ENCODE measurements around the gene GPR78.

The GPR78 gene

DNA sequence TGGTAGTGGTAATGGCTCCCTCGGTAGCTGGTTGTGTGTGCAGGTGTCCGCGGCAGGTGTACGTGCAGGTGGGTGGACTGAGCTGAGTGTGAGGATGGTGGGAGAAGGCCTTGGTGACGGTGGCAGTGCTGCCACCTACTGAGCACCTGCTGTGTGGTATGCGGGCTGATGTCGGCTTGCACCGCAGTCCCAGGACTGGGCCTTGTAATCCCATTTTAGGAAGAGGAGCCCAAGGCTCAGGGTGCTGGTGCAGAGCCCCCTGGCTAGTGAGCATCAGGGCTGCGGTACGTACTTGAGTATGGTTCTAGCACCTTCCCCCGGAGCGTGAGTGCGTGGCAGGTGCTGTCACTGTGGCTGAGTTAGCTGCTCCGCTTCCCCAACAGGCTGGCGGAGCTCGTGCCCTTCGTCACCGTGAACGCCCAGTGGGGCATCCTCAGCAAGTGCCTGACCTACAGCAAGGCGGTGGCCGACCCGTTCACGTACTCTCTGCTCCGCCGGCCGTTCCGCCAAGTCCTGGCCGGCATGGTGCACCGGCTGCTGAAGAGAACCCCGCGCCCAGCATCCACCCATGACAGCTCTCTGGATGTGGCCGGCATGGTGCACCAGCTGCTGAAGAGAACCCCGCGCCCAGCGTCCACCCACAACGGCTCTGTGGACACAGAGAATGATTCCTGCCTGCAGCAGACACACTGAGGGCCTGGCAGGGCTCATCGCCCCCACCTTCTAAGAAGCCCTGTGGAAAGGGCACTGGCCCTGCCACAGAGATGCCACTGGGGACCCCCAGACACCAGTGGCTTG is 6.7 kb downstream of the GPR78 start:
- Mint-ChIP-seq H3K36me3 (ENCODE audit: low read depth) (no peaks in the 10 kb centered on the region), H3K27me3 (ENCODE audit: low read depth) (peaks cover 72% of the 10 kb centered on the region), H3K9me3 (peaks cover 3% of the 10 kb centered on the region), H3K4me1 (peaks cover 39% of the 10 kb centered on the region), H3K27ac (peak overlapping the region in 2 of 3 experiments; percentile 57 to 67), H3K4me3 (peak overlapping the region in 1 of 3 experiments; percentile 49)
- TF ChIP-seq, protein P1, sequence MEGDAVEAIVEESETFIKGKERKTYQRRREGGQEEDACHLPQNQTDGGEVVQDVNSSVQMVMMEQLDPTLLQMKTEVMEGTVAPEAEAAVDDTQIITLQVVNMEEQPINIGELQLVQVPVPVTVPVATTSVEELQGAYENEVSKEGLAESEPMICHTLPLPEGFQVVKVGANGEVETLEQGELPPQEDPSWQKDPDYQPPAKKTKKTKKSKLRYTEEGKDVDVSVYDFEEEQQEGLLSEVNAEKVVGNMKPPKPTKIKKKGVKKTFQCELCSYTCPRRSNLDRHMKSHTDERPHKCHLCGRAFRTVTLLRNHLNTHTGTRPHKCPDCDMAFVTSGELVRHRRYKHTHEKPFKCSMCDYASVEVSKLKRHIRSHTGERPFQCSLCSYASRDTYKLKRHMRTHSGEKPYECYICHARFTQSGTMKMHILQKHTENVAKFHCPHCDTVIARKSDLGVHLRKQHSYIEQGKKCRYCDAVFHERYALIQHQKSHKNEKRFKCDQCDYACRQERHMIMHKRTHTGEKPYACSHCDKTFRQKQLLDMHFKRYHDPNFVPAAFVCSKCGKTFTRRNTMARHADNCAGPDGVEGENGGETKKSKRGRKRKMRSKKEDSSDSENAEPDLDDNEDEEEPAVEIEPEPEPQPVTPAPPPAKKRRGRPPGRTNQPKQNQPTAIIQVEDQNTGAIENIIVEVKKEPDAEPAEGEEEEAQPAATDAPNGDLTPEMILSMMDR (IDR thresholded peaks at IDR 0.05; ENCODE audit: unreplicated experiment in 3 of 3): peak in 1 of 3 experiments; percentile 10

DNA sequence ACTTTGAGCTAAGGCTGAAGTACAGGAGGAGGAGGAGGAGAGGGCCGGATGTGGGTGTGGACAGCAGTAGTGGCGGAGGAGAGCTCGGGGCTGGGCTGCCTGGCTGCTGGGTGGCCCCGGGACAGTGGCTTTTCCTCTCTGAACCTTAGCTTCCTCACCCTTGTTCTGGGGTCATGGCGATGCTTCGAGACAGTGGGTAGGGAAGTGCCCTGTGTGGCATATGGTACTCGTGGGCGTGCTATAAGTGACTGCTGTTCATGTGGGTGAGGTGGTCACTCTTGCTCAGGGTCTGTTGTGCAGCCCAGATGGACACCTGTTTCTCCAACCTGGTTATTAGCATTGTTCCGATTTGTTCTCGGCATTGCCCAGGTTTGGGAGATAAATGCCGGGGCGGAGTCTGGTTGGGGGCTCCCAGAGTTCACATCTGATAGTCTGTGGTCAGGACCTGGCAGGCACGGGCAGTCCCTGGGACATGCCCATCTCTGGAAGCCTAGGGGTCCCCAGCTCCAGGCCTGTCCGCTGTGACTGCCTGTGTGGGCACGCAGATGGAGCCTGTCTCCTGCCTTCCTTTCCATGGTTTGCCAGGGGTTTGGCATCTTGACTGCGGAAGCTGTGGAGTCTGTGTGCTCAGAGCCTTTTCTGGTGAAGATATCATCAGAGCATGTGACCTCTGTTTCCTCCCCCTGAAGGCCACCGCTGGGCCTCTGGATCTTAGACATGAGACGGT is 7.4 kb downstream of the GPR78 start:
- H3K4me3 Mint-ChIP-seq: no peak overlapping the region
- TF ChIP-seq, protein P1 (IDR thresholded peaks at IDR 0.05; ENCODE audit: unreplicated experiment in 3 of 3): no peak

DNA sequence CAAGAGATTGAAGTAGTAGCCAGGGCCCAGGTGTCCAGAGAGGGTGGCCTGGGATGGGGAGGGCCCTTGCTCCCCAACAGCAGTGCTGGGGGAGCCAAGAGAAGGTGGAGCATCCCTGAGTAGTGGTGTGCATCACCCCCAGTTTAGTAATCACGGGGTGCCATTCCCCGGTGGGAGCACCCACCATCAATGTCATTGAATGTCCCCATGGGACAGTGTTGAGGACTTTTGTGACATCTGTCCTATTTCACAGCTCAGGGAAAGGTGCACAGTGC is 7.9 kb downstream of the GPR78 start:
- TF ChIP-seq, protein P1 (IDR thresholded peaks at IDR 0.05; ENCODE audit: unreplicated experiment in 3 of 3): no peak
- Mint-ChIP-seq H3K27ac (no peak overlapping the region), H3K36me3 (ENCODE audit: low read depth) (no peaks in the 10 kb centered on the region), H3K27me3 (ENCODE audit: low read depth) (peaks cover 68% of the 10 kb centered on the region), H3K4me1 (peaks cover 39% of the 10 kb centered on the region), H3K9me3 (no peaks in the 10 kb centered on the region), H3K4me3 (no peak overlapping the region)

More for the DNA sequence above, 7.4 kb downstream of the GPR78 start:
- H3K4me1 Mint-ChIP-seq: peaks cover 39% of the 10 kb centered on the region
- peaks cover 69% of the 10 kb centered on the region for H3K27me3 Mint-ChIP-seq (ENCODE audit: low read depth)
- H3K9me3 Mint-ChIP-seq: no peaks in the 10 kb centered on the region
- no peaks in the 10 kb centered on the region for H3K36me3 Mint-ChIP-seq (ENCODE audit: low read depth)
- H3K27ac Mint-ChIP-seq: no peak overlapping the region

DNA sequence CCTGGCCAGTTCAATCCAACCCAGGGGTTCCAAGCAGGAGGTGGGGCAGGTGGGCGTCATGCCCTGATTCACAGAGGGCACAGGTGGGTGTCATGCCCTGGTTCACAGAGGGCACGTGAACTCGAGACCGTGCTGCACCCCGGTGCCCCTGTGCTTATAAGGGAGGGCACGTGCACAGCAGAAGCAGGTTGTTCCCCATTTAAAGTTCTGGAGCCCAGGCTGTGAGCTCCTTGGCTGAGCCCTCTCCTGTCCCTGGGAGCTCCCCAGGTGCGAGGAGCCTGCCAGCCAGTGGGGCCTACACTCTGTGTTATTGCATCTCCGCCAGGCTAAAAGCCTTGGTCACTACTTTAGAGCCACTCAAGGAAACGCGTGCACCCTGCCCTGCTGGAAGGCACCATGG is 9.1 kb downstream of the GPR78 start:
- Mint-ChIP-seq H3K27me3 (ENCODE audit: low read depth) (peaks cover 69% of the 10 kb centered on the region), H3K4me3 (no peak overlapping the region), H3K27ac (no peak overlapping the region), H3K36me3 (ENCODE audit: low read depth) (no peaks in the 10 kb centered on the region), H3K4me1 (peaks cover 43% of the 10 kb centered on the region), H3K9me3 (no peaks in the 10 kb centered on the region)
- TF ChIP-seq, protein P1 (IDR thresholded peaks at IDR 0.05; ENCODE audit: unreplicated experiment in 3 of 3): no peak

DNA sequence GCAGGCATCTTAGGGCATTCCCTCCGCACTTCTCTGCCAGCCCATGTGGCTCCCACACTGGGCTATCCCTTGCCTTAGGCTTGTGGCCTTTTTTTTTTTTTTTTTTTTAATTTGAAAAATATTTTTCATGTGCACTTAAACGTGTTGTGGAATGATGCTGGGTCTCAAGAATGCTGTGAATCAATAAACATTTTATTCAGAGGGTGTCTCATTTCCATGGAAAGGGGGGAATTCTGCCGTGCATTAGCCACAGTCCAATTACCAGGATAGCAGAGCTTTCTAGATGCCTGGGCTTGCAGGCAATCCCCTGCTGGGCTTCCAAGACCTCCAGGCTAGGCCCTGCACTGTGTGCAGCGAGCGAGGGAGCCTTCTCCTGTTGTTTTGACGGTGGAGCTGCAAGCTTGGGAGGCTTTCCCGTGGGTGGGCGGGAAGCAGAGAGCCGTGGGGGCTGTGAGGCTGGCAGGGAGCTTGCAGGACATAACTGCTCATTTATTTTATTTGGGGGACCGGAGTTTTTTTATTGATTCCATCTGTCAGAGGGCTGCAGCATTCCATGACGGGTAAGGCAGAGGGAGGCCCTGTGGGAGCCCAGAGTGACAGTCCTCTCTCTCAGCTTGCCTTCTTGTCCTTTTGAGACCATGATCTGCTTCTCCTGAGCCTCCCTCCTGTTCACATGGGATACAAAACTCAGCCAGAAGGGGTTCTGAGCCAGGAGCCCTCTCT is 9.8 kb downstream of the GPR78 start:
- H3K27me3 Mint-ChIP-seq (ENCODE audit: low read depth): peaks cover 67% of the 10 kb centered on the region
- peak overlapping the region; percentile 58 to 89 (median 85) for H3K27ac Mint-ChIP-seq
- peaks cover 45% of the 10 kb centered on the region for H3K4me1 Mint-ChIP-seq
- no peaks in the 10 kb centered on the region for H3K9me3 Mint-ChIP-seq
- no peaks in the 10 kb centered on the region for H3K36me3 Mint-ChIP-seq (ENCODE audit: low read depth)
- H3K4me3 Mint-ChIP-seq: peak overlapping the region in 2 of 3 experiments; percentile 56 to 72
- TF ChIP-seq, protein P1 (IDR thresholded peaks at IDR 0.05; ENCODE audit: unreplicated experiment in 3 of 3): no peak
